NOMO-1 treated with dmso at 0.1 percent for 144 hours (cell line): ENCODE measurements around the gene BFSP2.

Experiments
- DNase-seq: peaks from one replicate; lab custom pipeline; 2025; ENCODE audit not compliant: unreplicated experiment; lab: John Stamatoyannopoulos, UW

The BFSP2 gene

DNA sequence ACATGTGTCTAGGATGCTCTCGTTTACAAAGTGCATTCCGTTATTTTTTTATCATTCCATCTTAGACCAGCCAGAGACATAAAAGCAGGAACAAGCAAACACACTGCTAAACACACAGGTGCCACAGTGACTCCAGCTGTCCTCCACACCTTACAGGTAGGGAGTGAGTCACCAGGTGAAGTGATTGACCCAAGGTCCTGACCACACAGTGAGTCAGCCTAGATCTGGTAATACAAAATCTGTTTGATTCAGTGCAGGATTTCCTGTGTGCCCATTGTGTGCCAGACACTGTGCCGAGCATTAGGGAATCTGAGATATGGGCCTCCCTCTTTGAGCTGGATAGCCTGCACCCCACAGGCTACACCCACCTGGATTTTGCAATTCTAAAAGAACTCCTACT lies 16.7 kb upstream of the BFSP2 start:
- DNase-seq: no peak

DNA sequence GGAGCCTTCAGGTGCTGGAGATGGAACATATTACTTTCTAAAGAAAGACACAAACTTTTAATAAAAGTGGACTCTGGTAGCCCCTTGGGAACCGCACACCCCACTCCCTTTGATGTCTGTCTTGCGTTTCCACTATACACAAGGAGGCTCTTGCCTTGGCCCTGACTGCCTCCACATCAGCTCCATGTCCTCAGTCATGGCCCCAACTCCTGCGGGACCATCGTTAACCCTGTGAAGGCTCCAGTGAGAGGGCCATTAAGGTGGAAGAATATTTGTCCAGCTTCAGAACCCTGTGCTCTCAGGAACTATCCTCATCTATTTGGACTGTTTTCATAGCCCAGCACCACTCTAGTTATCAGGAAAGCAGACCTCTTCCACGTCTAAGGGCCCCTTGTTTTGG lies 16.1 kb upstream of the BFSP2 start:
- no peak for DNase-seq

DNA sequence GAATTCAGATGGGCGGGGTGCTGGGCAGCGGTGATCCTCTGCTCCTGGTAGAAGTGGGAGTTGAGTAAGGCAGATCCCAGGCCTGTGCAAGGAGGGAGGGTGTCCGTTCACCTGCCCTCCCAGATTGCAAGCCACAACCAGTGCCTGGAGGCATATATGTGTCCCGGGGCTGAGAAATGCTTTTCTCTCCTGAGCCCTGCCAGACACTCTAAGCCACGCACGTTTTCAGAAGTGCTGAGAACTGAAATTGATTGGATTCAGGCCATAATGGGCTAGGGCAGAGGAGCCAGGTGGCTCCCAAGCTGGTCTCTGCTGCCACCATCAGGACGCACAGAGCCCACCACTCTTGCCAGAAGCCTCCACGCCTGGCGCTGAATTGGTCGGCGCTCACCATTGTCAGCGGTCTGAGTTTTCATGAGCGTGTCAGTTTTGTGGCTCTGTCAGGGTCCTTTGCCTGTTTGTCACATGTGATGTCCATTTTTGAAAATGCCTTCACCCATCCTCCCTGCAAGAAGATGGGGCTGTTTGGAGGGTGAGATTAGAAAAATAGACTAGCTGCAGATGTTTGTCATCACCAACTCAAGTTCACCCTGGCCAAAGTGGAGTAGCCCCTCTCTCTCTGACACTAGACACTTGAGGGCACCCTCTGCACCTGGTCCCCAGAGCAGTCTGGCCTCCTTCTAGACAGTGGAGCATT lies 15.4 kb upstream of the BFSP2 start:
- peak; percentile 32 for DNase-seq

DNA sequence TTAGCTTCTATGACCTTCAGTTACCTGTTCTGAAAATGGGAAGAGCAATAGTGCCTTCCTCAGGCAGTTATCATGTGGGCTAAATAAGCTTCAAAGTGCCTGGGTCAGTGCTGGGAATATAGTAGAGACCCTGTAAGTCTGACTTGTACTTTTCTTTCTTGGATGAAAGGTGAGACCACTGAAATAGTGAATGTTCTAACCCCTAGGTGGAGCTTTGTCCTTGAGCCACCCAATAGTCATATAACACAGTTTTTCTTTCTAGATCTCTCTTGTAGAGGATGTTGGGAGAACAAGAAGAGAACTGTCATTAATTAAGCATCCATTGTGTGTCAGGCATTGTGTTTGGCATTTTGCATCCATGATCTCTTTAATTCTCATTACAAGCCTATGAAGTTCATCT lies 13.0 kb upstream of the BFSP2 start:
- DNase-seq: no peak

DNA sequence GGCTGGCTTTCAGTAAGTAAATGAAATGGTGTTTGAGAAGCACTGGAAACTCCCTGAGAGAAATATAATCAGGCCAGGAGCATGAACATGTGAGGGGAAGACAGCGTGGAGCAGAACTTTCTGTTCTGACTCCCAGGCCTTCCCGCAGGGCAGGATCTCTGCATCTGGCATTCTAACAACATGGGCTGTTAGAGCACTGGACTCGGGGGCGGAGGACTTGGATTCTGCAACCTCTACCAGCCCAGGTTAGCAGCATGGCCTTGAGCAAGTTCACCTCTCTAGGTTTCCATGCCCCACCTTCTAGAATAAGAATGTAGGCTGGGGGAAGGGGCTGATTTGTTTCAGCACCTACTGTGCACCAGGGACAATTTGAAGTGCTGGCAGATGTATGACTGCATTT lies 12.5 kb upstream of the BFSP2 start:
- no peak for DNase-seq

- DNase-seq: no peak
Measured at GRCh38 chr3:133388696-133389395, 11.0 kb upstream of the BFSP2 start.

DNA sequence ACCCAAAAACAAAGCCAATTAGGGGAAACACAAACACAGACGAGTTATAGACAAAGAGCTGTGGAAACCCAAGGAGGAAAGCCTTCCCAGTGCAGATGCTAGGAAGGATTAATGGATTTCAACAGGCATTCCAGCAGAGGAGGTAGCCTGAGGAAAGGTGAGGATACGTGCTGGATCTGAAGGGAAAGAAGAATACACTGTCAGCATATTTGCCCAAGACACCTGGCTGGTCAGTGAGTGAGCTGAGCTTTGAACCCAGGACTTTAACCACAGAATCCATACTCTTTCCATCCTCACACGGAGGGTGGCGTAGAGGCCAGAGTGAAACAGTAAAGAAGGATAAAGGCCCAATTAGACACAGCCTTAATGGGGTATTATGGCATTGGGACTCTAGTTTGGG lies 9.1 kb upstream of the BFSP2 start:
- DNase-seq: no peak

GRCh38 chr3:133393204-133393603 lies 6.7 kb upstream of the BFSP2 start:
- peak; percentile 6 for DNase-seq

GRCh38 chr3:133393691-133394474 lies 6.0 kb upstream of the BFSP2 start:
- DNase-seq: no peak

- DNase-seq: no peak
Measured at GRCh38 chr3:133394561-133395311, 5.1 kb upstream of the BFSP2 start.

DNA sequence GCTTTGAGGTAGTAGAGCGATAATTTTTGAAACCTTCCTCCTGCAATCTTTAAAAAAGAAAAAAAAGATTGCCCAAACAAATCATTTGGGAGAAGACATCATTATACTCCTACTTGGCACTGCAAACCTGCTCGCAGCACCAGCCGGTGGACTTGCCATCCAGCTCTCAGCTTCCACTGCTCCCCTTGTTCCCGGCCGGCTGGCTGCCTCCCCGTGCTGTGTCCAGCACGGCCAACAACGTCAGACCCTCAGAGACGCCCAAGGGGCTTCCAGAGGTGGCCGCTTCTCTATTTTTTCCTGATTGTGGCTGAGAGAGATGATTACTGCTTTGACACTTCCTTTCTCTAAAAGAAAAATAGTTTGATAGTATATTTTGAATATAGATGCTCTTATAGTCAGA lies 3.0 kb upstream of the BFSP2 start:
- no peak for DNase-seq

DNA sequence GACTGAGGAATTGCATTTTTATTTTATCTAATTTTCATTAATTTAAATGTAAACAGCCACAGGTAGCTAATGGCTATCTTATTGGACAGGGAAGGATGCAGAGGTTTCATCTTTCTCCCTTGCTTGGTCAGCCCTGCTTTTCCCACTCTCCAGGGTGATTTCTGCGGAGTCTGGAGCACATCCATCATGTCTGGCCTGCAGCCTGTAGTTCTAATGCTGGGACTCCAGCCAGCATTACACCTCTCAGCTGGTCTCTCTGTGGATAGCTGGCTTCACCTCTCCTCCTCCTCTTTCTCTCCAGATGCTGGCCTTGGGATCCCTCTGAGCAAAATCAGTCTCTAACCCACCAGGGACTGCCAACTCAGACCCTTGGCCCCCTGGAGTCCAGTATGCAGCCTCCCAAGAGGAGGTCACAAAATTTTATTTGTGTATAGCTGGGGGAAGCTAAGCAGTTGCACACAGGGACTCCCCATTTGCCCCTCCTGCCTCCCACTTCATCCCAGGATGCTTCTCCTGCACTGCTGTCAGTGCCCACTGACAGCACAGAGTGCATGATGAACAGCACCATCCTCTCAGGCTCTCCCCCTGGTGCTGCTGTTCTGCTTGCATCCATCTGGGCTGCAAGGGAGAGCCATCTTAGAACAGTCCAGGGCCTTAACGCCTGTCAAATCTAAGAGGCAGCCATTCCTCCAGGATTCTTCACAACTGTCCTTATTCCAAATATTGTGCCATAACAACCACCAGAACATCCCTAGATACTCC lies 1.7 kb downstream of the BFSP2 start:
- DNase-seq: no peak

DNA sequence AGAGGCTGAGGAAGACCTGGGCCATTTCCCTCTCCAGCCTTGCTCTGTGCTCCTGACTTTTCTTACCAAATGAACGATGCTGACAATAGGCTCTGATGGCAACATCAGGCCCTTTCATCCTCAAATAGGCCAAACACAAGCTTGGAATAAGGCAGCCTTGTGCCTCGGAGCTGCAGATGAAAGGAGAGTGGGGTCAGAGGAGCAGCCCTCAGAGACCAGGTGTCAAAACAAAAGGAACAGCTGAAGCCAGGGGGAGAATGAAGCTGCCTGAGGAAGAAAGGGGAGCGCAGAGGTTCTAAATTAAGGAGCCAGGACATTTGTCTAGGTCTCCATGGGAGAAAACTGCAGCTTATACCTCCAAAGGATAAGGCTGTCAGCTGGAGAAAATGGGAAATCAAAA lies 5.1 kb downstream of the BFSP2 start:
- no peak for DNase-seq

GRCh38 chr3:133408366-133408765 lies 8.5 kb downstream of the BFSP2 start:
- DNase-seq: no peak

DNA sequence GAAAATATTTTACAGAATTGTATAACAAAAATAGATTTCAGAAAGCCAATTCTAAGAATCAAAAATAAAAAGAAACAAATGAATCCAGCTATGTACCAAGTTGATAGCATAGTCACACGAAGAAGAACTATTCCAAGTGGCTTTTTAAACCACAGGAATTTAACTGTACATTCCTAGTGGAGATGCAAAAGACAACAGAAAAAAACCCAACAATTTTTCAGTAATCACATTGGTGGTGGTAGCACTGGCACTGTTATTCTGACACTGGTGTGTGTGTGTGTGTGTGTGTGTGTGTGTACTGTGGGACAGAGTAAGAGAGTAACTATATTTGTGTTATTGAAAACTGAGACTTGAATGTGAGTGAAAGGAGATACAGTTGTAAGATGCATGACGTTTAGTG lies 9.1 kb downstream of the BFSP2 start:
- DNase-seq: no peak

GRCh38 chr3:133410191-133410892 lies 10.5 kb downstream of the BFSP2 start:
- no peak for DNase-seq

DNA sequence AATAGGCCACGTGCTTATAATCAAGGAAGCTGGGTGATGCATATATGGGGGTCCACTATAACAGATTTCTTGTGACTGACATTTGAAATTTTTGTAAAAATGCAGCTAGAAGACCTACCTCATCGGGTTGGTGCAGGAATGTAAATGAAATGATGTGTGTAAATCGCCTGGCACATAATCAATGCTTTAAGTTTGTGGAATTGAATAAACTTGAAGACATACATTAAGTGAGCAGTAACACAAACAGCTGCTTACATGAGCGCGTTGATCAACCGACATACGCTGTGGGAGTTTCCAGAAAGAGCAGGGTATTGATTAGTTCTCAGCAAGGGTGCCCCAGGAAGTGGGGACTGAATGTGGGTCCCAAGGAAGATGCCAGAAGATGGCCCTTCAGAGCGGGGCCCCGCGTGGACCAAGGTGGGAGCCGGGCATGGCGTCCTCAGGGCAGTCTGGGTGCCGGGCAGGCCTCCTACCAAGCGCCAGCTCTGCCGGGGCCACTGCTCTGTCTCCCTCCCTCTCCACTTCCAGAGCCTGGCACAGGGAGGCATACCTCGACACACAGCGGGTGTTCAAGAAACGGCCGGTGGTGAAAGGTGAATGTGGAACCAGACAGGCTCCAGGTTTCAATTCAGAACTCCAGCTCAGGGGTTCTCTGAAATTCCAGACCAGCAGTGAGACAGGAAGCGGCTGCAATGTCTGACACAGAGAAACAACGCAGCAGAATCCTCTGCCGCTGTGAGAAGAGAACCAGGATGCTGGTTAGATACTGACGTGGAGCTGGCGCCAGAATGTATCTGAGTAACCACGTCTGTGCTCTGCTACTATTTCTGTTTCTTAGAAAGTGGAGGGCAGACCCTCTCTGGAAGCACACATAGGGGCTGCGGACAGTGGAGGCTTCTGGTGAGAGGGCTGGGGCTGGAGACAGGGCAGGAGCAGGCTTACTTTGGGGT lies 12.6 kb downstream of the BFSP2 start:
- DNase-seq: no peak

GRCh38 chr3:133413161-133414020 lies 13.5 kb downstream of the BFSP2 start:
- peak; percentile 29 for DNase-seq
